Mesendoderm (in vitro differentiated cells): ENCODE data around the gene SULT1C2.

Experiments used
- DNase-seq: peaks from one replicate; pipeline ENCODE4 v3.0.0; 2013
- H2AK5ac ChIP-seq: 2 replicates; pipeline ENCODE4 v1.6.1; 2013; ENCODE audit warnings: low read length, inconsistent platforms
- H2BK120ac ChIP-seq: 2 replicates; pipeline ENCODE4 v1.6.1; 2013; ENCODE audit warnings: low read depth, mild to moderate bottlenecking, low read length, moderate library complexity, mixed read lengths
- H2BK15ac ChIP-seq: replicated peaks from 2 replicates; pipeline ENCODE4 v1.6.1; 2013; ENCODE audit warnings: low read depth, mild to moderate bottlenecking, moderate library complexity
- H2BK5ac ChIP-seq: 2 replicates; pipeline ENCODE4 v1.6.1; 2013; ENCODE audit warnings: low read length, inconsistent platforms
- H3K18ac ChIP-seq: 2 replicates; pipeline ENCODE4 v1.6.1; 2013; ENCODE audit warnings: mild to moderate bottlenecking, low read length, mixed read lengths
- H3K23ac ChIP-seq: one replicate; pipeline ENCODE4 v1.6.1; 2013; ENCODE audit warnings: low read length
- H3K27ac ChIP-seq: 2 replicates; pipeline ENCODE4 v1.5.1; 2013; ENCODE audit warnings: low read depth, mild to moderate bottlenecking, inconsistent platforms, low read length, moderate library complexity
- H3K27me3 ChIP-seq: 2 replicates; pipeline ENCODE4 v1.6.1; 2013; ENCODE audit warnings: low read length, control low read depth, mild to moderate bottlenecking, inconsistent platforms; ENCODE audit not compliant: insufficient read depth, poor library complexity
- H3K36me3 ChIP-seq: 2 replicates; pipeline ENCODE4 v1.6.1; 2013; ENCODE audit warnings: low read length, inconsistent platforms; ENCODE audit not compliant: control insufficient read depth, insufficient read depth
- H3K4ac ChIP-seq: one replicate; pipeline ENCODE4 v1.6.1; 2013; ENCODE audit warnings: low read depth, mild to moderate bottlenecking, low read length, moderate library complexity
- H3K4me1 ChIP-seq: 2 replicates; pipeline ENCODE4 v1.6.1; 2013; ENCODE audit warnings: low read depth, low read length, inconsistent platforms; ENCODE audit not compliant: control insufficient read depth
- H3K4me2 ChIP-seq: 2 replicates; pipeline ENCODE4 v1.6.1; 2013; ENCODE audit warnings: low read length
- H3K4me3 ChIP-seq: 2 replicates; pipeline ENCODE4 v1.5.1; 2013; ENCODE audit warnings: mild to moderate bottlenecking, low read length
- H3K56ac ChIP-seq: one replicate; pipeline ENCODE4 v1.6.1; 2013; ENCODE audit warnings: low read length
- H3K79me1 ChIP-seq: 2 replicates; pipeline ENCODE4 v1.6.1; 2013; ENCODE audit warnings: low read length, inconsistent platforms
- H3K79me2 ChIP-seq: 2 replicates; pipeline ENCODE4 v1.6.1; 2013; ENCODE audit warnings: mild to moderate bottlenecking, low read length; ENCODE audit not compliant: control insufficient read depth, insufficient read depth
- H3K9ac ChIP-seq: 2 replicates; pipeline ENCODE4 v1.6.1; 2013; ENCODE audit warnings: low read length, inconsistent platforms
- H4K5ac ChIP-seq: one replicate; pipeline ENCODE4 v1.6.1; 2013; ENCODE audit warnings: low read length
- H4K8ac ChIP-seq: one replicate; pipeline ENCODE4 v1.6.1; 2013; ENCODE audit warnings: low read depth, mild to moderate bottlenecking, control low read depth, low read length, moderate library complexity
- WGBS: extraction: QIAGEN DNeasy Blood & Tissue Kit; methylation state at CpG from one replicate; pipeline ENCODE4 v1.1.7; 2013; ENCODE audit warnings: low lambda C conversion rate, missing lambda C conversion rate; ENCODE audit not compliant: insufficient coverage; ENCODE audit errors: extremely low coverage; 5-methylcytosine and 5-hydroxymethylcytosine counted together

The SULT1C2 gene

DNA sequence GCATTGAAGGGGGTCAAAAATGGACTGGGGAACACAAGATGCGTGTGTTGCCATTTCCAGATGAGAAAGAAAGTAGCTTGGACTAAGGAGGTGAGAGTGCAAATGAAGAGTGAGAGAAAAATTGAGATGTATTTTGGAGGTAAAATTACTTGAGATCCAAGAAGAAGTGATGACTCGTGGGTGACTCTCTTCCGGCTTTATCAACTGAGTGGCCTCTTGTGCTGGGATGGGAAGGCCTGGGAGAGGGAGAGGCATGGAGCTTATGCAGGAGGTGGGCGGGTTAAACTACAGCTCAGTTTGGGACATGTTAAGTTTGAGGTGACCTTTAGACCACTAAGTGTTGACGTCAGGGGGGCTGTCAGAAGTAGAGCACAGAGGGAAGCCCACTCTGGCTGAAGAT, 34.9 kb downstream of the SULT1C2 start:
- H3K36me3 ChIP-seq, result no peaks in the 10 kb centered on the region
- H2BK120ac ChIP-seq, result no peak overlapping the region
- H3K4me2 ChIP-seq, result no peak overlapping the region
- no peak overlapping the region for H2BK5ac ChIP-seq
- no peak overlapping the region for H3K4ac ChIP-seq
- no peak overlapping the region for H3K56ac ChIP-seq
- no peak overlapping the region for H3K27ac ChIP-seq
- no peak overlapping the region for H2BK15ac ChIP-seq
- H3K23ac ChIP-seq, result no peak overlapping the region
- no peak overlapping the region for H3K4me3 ChIP-seq
- WGBS, result no CpG with 5 or more reads among the region's 5 CpGs
- no peak overlapping the region for H3K9ac ChIP-seq
- no peak for DNase-seq
- H3K79me1 ChIP-seq, result no peaks in the 10 kb centered on the region
- no peaks in the 10 kb centered on the region for H3K4me1 ChIP-seq
- no peaks in the 10 kb centered on the region for H3K27me3 ChIP-seq
- H3K18ac ChIP-seq, result no peak overlapping the region
- no peak overlapping the region for H2AK5ac ChIP-seq
- no peak overlapping the region for H4K8ac ChIP-seq
- no peak overlapping the region for H4K5ac ChIP-seq
- H3K79me2 ChIP-seq, result no peaks in the 10 kb centered on the region

DNA sequence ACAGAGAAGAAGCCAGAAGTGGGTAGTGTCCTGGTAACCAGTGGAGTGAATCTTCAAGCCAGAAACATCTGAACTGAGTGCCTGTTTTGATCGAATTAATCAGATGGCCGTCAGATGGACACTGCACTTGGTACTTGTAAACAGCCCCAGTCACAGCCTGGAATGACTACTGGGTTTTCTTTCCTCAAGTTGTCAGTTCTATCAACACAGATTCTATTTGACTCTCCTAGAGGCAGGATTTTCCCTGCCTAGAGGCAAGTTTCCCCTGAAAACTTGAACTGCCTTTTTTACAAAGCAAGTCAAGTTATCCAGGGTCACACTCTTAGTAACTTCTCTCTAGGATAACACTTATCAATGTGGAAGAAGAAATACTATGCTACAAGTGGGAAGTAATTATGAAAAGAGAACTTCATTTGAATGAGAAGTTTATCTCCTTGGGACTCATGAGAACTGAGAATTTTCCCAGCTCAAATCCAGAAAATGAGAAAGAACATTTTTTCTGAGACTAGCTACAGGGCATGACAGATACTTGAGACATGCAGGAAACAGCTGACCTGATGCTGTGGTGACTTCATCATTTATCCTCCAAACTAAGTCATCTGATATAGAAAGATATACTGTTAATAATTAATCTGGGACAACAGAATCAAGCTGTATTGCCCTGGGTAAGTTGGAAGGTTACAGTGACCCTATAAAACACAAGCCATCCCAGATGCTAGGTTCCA, 36.0 kb downstream of the SULT1C2 start:
- Histone ChIP-seq H3K4me2 (no peak overlapping the region), H2BK120ac (no peak overlapping the region), H3K23ac (no peak overlapping the region), H3K79me1 (no peaks in the 10 kb centered on the region), H2AK5ac (no peak overlapping the region), H3K79me2 (no peaks in the 10 kb centered on the region), H3K9ac (no peak overlapping the region), H3K4ac (no peak overlapping the region), H3K36me3 (no peaks in the 10 kb centered on the region), H4K8ac (no peak overlapping the region), H4K5ac (no peak overlapping the region), H3K27ac (no peak overlapping the region), H3K18ac (no peak overlapping the region), H2BK15ac (no peak overlapping the region), H3K4me1 (no peaks in the 10 kb centered on the region), H3K56ac (no peak overlapping the region), H3K4me3 (no peak overlapping the region), H2BK5ac (no peak overlapping the region), H3K27me3 (no peaks in the 10 kb centered on the region)
- WGBS, result no CpG with 5 or more reads among the region's 2 CpGs
- DNase-seq, result no peak

DNA sequence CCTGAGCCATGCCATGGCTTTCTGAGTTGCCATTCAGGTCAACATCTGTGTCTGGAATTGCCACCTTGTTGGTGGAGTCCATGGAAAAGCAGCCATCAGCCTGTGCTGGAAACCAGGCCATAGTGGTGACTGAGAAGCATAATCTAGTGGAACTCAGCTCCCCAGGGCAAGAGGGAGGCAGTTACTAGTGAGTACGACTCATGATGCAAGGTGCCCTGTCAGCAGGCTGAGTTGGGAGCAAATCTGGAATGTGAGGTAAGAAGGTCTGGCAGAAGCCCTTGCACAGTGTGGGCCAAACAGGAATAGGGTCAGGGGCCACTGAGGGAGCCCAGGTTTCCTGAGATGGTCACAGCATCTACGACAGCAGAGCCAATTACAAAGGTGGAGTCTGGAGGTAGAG, 37.1 kb downstream of the SULT1C2 start:
- no peak overlapping the region for H4K5ac ChIP-seq
- H3K4me2 ChIP-seq, result no peak overlapping the region
- H3K27me3 ChIP-seq, result no peaks in the 10 kb centered on the region
- no peaks in the 10 kb centered on the region for H3K79me1 ChIP-seq
- no peak overlapping the region for H3K23ac ChIP-seq
- no peak overlapping the region for H3K56ac ChIP-seq
- H3K4me1 ChIP-seq, result no peaks in the 10 kb centered on the region
- H2BK5ac ChIP-seq, result no peak overlapping the region
- no peak overlapping the region for H3K18ac ChIP-seq
- no peak overlapping the region for H2AK5ac ChIP-seq
- no peak overlapping the region for H3K27ac ChIP-seq
- no peak overlapping the region for H3K4me3 ChIP-seq
- no peaks in the 10 kb centered on the region for H3K36me3 ChIP-seq
- DNase-seq, result no peak
- H3K79me2 ChIP-seq, result no peaks in the 10 kb centered on the region
- no peak overlapping the region for H3K9ac ChIP-seq
- H2BK120ac ChIP-seq, result no peak overlapping the region
- no peak overlapping the region for H3K4ac ChIP-seq
- no peak overlapping the region for H4K8ac ChIP-seq
- WGBS, result no CpG with 5 or more reads among the region's 2 CpGs
- no peak overlapping the region for H2BK15ac ChIP-seq

DNA sequence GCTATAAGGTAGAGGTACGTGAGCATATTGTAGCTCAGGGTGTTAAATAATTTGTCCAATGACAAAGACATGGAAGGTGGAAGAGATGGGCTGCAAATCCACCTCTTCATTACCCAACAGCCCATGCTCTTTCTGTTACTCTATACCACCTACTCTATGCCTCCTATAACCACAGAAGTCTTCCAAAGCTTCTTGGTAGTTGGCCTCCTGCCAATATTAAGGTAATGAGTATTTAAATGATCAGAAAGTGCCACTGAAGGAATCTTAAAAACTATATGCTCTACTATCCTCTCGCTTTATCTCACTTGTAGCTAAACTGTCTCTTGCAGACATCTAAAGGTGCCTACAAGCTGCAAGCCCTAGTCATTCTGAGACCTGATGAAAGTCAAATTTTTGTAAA, 41.1 kb downstream of the SULT1C2 start:
- H4K5ac ChIP-seq, result no peak overlapping the region
- H4K8ac ChIP-seq, result no peak overlapping the region
- H3K56ac ChIP-seq, result no peak overlapping the region
- H3K4ac ChIP-seq, result no peak overlapping the region
- H2BK15ac ChIP-seq, result no peak overlapping the region
- no peaks in the 10 kb centered on the region for H3K79me2 ChIP-seq
- no peak overlapping the region for H3K9ac ChIP-seq
- H3K23ac ChIP-seq, result no peak overlapping the region
- H3K4me3 ChIP-seq, result no peak overlapping the region
- no peak overlapping the region for H3K4me2 ChIP-seq
- no peak overlapping the region for H2BK120ac ChIP-seq
- no peak overlapping the region for H2BK5ac ChIP-seq
- no peak for DNase-seq
- no peak overlapping the region for H2AK5ac ChIP-seq
- H3K18ac ChIP-seq, result no peak overlapping the region
- no peaks in the 10 kb centered on the region for H3K79me1 ChIP-seq
- WGBS, result no CpG with 5 or more reads among the region's 2 CpGs
- H3K27me3 ChIP-seq, result no peaks in the 10 kb centered on the region
- no peak overlapping the region for H3K27ac ChIP-seq
- no peaks in the 10 kb centered on the region for H3K36me3 ChIP-seq
- no peaks in the 10 kb centered on the region for H3K4me1 ChIP-seq

DNA sequence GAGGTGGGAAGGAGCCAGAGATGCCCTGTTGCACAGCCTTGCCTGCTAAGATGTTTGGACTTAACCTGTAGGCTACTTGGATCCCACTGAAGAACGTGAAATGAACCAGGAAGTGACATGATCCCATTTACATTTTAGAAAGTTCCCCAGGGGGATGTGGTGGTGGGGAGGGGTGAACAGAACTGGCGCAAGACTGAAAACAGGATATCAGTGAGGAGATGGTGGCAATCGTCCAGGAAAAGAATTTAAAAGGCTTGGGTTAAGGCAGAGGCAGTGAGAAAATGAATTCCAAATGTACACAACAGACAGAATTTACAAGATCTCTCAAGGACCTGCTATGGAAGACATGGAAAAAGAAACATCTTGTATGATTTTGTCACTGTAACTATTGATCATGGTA, 42.3 kb downstream of the SULT1C2 start:
- WGBS, result no CpG with 5 or more reads among the region's 3 CpGs
- no peak overlapping the region for H3K4ac ChIP-seq
- no peak overlapping the region for H3K18ac ChIP-seq
- H2BK120ac ChIP-seq, result no peak overlapping the region
- no peaks in the 10 kb centered on the region for H3K36me3 ChIP-seq
- H3K79me2 ChIP-seq, result no peaks in the 10 kb centered on the region
- H2BK5ac ChIP-seq, result no peak overlapping the region
- no peak overlapping the region for H4K5ac ChIP-seq
- H3K27ac ChIP-seq, result no peak overlapping the region
- H2AK5ac ChIP-seq, result no peak overlapping the region
- H4K8ac ChIP-seq, result no peak overlapping the region
- no peaks in the 10 kb centered on the region for H3K27me3 ChIP-seq
- no peak overlapping the region for H3K4me2 ChIP-seq
- H2BK15ac ChIP-seq, result no peak overlapping the region
- H3K79me1 ChIP-seq, result no peaks in the 10 kb centered on the region
- H3K4me3 ChIP-seq, result no peak overlapping the region
- H3K9ac ChIP-seq, result no peak overlapping the region
- H3K56ac ChIP-seq, result no peak overlapping the region
- H3K4me1 ChIP-seq, result no peaks in the 10 kb centered on the region
- no peak for DNase-seq
- no peak overlapping the region for H3K23ac ChIP-seq

DNA sequence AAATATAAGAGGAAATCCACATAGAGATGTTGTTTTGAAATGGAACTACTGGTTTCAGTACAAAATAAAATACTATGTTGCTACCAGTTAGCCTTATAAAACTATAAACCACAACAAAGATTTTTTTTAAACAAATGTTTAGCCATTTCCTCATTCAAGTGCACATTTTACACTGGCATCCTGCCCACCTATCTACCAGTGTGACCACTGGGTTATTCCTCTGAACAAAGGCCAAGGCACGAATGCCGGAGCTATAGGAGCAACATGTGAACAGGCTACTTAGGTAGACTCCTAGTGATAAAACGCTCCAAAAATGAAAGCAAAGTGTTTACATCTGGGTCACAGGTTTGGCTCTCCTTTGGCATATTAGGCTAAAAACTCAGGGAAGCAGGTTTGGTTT, 57.3 kb downstream of the SULT1C2 start:
- H3K79me1 ChIP-seq, result no peaks in the 10 kb centered on the region
- H2BK15ac ChIP-seq, result no peak overlapping the region
- H3K4ac ChIP-seq, result no peak overlapping the region
- H2AK5ac ChIP-seq, result no peak overlapping the region
- no peaks in the 10 kb centered on the region for H3K36me3 ChIP-seq
- H2BK120ac ChIP-seq, result no peak overlapping the region
- H4K8ac ChIP-seq, result no peak overlapping the region
- no peaks in the 10 kb centered on the region for H3K4me1 ChIP-seq
- no peak overlapping the region for H3K23ac ChIP-seq
- WGBS, result no CpG with 5 or more reads among the region's 3 CpGs
- H2BK5ac ChIP-seq, result no peak overlapping the region
- no peak for DNase-seq
- H3K27me3 ChIP-seq, result no peaks in the 10 kb centered on the region
- no peak overlapping the region for H3K27ac ChIP-seq
- no peak overlapping the region for H3K4me2 ChIP-seq
- no peaks in the 10 kb centered on the region for H3K79me2 ChIP-seq
- no peak overlapping the region for H4K5ac ChIP-seq
- H3K56ac ChIP-seq, result no peak overlapping the region
- no peak overlapping the region for H3K9ac ChIP-seq
- no peak overlapping the region for H3K4me3 ChIP-seq
- H3K18ac ChIP-seq, result no peak overlapping the region
